Brain microvascular endothelial cell (primary cell): Measurements from ENCODE around the gene AMFR.
A peak's percentile ranks its signal among the peaks of the same experiment; 100 is the strongest.

Source experiments
- DNase-seq: peaks from one replicate; pipeline ENCODE4 v3.0.0-alpha.2; 2020
- H3K27ac ChIP-seq: fragments of 250-450 bp; sonication (Bioruptor Pico); 2 replicates; pipeline ENCODE4 v1.5.1; 2020; ENCODE audit warnings: mild to moderate bottlenecking, moderate library complexity
- H3K27me3 ChIP-seq: fragments of 250-450 bp; sonication (Bioruptor Pico); replicated peaks from 2 replicates; pipeline ENCODE4 v1.5.1; 2020; ENCODE audit warnings: mild to moderate bottlenecking
- H3K36me3 ChIP-seq: fragments of 250-450 bp; sonication (Bioruptor Pico); replicated peaks from 2 replicates; pipeline ENCODE4 v1.5.1; 2020; ENCODE audit warnings: mild to moderate bottlenecking
- H3K4me3 ChIP-seq: 2 replicates; pipeline ENCODE4 v1.5.1; 2011; ENCODE audit warnings: low read depth, mild to moderate bottlenecking, control low read depth, low read length, moderate library complexity
- CTCF ChIP-seq: IDR thresholded peaks from 2 replicates; pipeline ENCODE4 v1.5.1; 2011; ENCODE audit warnings: low read depth, mild to moderate bottlenecking, moderate library complexity, low read length, control low read depth, inconsistent platforms; ENCODE audit errors: missing control alignments
- in situ Hi-C: cut with HindIII; loops from 2 replicates; pipeline ENCODE4 v1.10.0; 2017; ENCODE audit warnings: low sequenced_read_pairs, low pct_ligation_motif_present

Gene AMFR

GRCh38 chr16:56450986-56451752 lies 25.8 kb upstream of the AMFR start, which contains the start of the genes NUDT21 and OGFOD1:
NUDT21 (minus strand) TSS chr16:56451332; CDS start chr16:56451202, 130 bp downstream.
OGFOD1 (plus strand) TSS chr16:56451554; CDS start chr16:56451613, 59 bp downstream.
- in situ Hi-C loops, result no loop called here
- TF ChIP-seq CTCF, result no peak
- peak; percentile 99 for DNase-seq

GRCh38 chr16:56450275-56450985 lies 25.1 kb upstream of the AMFR start:
- in situ Hi-C loops, result no loop called here
- no peak for DNase-seq
- no peak for TF ChIP-seq CTCF
- Histone ChIP-seq H3K27ac (peak overlapping the region; percentile 42), H3K36me3 (peaks cover 16% of the 10 kb centered on the region), H3K27me3 (no peaks in the 10 kb centered on the region), H3K4me3 (peak overlapping the region; percentile 89)

More at GRCh38 chr16:56450986-56451752, 25.8 kb upstream of the AMFR start, which contains the start of the genes NUDT21 and OGFOD1:
- H3K36me3 ChIP-seq, result peaks cover 20% of the 10 kb centered on the region
- peak within 1 kb of the TSS; percentile 89 for H3K4me3 ChIP-seq
- H3K27me3 ChIP-seq, result no peaks in the 10 kb centered on the region
- peak within 1 kb of the TSS; percentile 77 for H3K27ac ChIP-seq

DNA sequence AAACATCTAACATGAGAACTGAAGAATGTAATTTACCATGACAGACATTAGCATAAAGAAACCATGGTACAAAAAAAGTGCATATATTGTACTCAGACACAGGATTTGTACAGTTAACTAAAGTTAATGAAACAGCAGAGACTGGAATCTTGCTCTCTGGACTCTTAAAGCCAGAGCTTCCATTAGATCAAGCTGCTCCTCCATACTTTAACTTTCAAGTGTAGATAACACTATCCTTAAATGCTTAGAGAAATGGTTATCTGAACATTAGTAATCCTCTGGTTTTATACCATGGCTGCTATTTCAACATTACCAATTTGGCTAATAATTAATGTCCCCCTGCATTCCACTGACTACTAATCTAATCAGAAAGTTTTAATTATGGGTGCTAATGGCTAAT lies 22.7 kb upstream of the AMFR start:
- H3K4me3 ChIP-seq, result no peak overlapping the region
- TF ChIP-seq CTCF, result no peak
- peaks cover 13% of the 10 kb centered on the region for H3K36me3 ChIP-seq
- in situ Hi-C loops, result no loop called here
- H3K27me3 ChIP-seq, result no peaks in the 10 kb centered on the region
- no peak overlapping the region for H3K27ac ChIP-seq
- DNase-seq, result no peak

DNA sequence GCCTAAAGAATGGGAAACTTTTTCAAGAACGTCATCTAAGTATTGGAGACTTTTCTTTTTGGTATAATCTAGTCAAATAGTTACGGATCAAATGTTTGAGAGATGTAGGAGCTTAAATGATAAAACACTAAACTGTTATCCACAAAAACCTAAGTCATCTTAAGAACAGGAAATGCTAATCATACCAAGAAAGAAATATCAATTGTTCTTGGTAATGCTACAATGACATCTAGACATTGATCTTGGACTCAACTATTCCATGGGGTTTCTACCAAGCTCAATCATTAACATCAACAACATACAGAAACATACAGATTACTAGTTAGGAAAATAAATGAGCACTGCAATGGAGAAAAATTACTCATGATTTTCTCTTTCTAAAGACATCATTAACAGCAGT lies 21.9 kb upstream of the AMFR start:
- Histone ChIP-seq H3K36me3 (peaks cover 15% of the 10 kb centered on the region), H3K27ac (no peak overlapping the region), H3K27me3 (no peaks in the 10 kb centered on the region), H3K4me3 (no peak overlapping the region)
- no peak for DNase-seq
- no peak for TF ChIP-seq CTCF
- in situ Hi-C loops, result no loop called here

GRCh38 chr16:56438038-56438437 lies 12.7 kb upstream of the AMFR start:
- in situ Hi-C loops, result no loop called here
- TF ChIP-seq CTCF, result no peak
- H3K27me3 ChIP-seq, result no peaks in the 10 kb centered on the region
- DNase-seq, result no peak
- H3K4me3 ChIP-seq, result no peak overlapping the region
- H3K27ac ChIP-seq, result no peak overlapping the region
- H3K36me3 ChIP-seq, result peaks cover 33% of the 10 kb centered on the region
